ENCODE data around the gene PSMC3IP.

- TF ChIP-seq CTCF (IDR thresholded peaks at IDR 0.05; ENCODE audit: low read depth, low read length) (no peak), POLR2A (IDR thresholded peaks at IDR 0.05; ENCODE audit: extremely low read depth, insufficient read length) (no peak), MAX (IDR thresholded peaks at IDR 0.05; ENCODE audit: low read depth, low read length) (no peak)
Observed at GRCh38 chr17:42581744-42582270, 4.3 kb upstream of the PSMC3IP start.

Measured in NB4 (cell line).